ENCODE results near the gene AHCYL2.

DNA sequence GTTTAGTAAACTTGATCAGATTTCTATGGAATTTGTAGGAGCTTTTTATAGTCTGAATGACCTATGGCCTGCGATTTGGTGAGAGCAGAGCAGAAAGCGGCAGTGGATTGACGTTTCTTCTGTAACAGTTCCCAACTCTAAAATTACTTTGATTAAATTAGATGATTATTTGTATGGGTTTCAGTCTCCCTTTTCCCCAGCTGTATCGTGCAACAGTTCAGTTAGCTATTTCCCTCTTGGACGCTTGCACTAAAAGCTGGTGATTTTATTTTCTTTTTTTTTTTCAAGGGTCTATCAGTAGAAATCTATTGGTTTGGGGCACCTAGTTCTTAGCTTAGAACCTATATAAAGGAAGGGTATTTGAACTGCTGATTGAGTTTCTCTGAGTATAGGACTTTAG is 6.8 kb downstream of the AHCYL2 start:
- TF ChIP-seq CTCF (IDR thresholded peaks at IDR 0.05; ENCODE audit: insufficient read depth, low read length), result no peak
- TF ChIP-seq POLR2AphosphoS5 (IDR thresholded peaks at IDR 0.05; ENCODE audit: low read depth), result no peak
- no peak for TF ChIP-seq SPI1 (IDR thresholded peaks at IDR 0.05; ENCODE audit: borderline replicate concordance, low read depth)
